Right forelimb (tissue), 1 donor: ENCODE measurements around the gene RANBP17.
"Not testable (repeated sequence)": the region's sequence is repeated elsewhere in the genome, so short reads cannot be mapped to it uniquely, and the experiment has no call there.

Experiments used
- DNase-seq: peaks from one replicate; pipeline ENCODE4 v3.0.0-alpha.2; 2018

RANBP17 gene

DNA sequence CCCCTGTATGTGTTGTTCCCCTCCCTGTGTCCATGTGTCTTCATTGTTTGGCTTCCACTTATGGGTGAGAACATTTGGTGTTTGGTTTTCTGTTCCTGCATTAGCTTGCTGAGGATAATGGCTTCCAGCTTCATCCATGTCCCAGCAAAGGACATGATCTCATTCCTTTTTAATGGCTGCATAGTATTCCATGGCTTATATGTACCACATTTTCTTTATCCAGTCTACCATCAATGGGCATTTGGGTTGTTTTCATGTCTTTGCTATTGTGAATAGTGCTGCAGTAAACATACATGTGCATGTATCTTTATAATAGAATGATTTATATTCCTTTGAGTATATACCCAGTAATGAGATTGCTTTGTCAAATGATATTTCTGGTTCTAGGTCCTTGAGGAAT is 8.6 kb downstream of the RANBP17 start:
- DNase-seq = not testable (repeated sequence)

DNA sequence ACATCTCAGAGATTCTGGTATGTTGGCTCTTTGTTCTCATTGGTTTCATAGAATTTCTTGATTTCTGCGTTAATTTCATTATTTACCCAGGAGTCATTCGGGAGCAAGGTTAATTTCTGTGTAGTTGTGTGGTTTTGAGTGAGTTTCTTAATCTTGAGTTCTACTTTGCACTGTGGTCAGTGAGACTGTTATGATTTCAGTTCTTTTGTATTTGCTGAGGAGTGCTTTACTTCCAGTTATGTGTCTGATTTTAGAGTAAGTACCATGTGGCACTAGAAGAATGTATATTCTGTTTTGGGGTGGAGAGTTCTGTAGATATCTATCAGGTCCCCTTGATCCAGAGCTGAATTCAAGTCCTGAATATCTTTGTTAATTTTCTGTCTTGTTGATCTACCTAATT is 12.2 kb downstream of the RANBP17 start:
- DNase-seq = no peak

DNA sequence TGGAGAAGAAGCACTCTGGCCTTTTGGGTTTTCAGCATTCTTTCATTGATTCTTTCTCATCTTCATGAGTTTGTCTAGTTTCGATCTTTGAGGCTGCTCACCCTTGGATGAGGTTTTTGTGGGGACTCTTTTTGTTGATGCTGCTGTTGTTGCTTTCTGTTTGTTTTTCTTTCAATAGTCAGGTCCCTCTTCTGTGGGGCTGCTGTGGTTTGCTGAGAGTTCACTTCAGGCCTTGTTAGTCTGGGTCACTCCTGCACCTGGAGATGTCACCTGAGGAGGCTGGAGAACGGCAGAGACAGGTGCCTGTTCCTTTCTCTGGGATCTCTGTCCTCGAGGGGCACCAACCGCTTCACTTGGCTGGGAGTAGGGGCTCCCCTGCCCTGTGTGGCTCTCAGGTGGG is 14.0 kb downstream of the RANBP17 start:
- DNase-seq = no peak

DNA sequence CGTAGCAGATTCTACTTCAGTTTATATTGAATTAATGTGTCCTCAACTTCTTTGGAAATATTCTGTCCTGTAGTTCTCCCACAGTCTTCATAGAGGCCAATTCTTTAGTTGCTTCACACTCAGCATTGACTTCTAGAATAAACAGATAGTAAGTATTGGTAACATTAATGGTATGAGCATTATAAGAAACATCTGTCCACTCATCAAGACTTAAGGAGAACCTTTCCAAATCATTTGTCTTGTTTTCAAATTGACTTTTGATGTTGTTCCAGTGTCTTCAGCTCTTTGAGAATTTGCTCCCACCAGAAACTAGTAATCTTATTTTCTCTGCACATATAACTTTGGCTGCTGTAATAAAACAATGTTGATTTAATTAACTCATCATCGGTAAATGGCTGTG is 18.3 kb downstream of the RANBP17 start:
- no peak for DNase-seq

DNA sequence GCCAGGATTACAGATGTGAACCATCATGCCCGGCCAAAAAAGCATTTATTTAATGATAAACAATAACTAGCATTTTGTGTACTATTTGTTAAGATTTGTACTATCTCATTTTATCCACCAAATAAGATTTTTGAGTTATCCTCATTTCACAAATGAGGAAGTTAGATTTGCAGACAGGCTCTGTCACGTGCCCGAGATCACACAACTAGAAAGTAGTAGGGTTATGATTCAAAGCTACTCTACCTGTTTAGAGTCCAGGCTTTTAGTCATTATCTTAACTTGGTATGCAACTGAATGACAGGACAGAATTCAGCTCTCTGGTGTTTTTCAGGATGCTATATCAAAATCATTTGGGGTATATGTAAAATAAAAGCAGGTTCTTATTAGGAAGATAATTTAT is 20.5 kb downstream of the RANBP17 start:
- DNase-seq = no peak

DNA sequence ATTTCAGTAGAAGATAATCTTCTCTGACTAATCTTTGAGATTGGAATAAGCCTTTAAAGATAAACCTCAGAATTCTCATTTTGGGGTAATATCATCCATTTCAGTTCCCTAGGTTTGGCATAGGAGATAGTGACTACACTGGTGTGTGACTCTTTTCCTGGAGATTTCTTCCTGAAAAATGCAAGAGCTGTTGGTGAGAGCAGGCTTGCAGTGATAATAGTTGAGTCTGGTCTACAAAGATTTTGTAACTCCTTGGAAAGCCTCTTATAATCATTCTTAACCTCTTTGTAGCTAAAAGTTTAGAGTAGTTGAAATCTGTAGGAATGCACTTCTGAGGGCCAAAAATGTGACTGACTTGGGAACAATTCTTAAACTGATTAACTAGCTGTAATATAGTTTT is 23.4 kb downstream of the RANBP17 start:
- DNase-seq = no peak

DNA sequence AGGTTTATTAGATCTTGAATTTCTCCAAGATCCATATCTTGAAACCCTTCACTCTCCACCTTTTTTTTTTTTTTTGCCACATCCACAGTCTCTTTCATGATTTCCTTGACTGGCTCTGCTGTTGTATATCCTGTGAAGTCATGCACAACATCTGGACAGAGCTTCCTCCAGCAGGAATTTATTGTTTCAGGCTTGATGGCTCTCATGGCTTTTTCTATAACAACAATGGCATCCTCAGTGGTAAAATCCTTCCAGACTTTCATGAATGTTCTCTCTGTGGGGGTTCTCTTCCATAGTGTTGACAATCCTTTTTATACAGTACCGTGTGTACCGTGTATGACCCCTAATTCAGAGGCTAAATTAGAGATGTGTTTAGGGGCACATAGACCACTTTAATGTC is 24.0 kb downstream of the RANBP17 start:
- no peak for DNase-seq

DNA sequence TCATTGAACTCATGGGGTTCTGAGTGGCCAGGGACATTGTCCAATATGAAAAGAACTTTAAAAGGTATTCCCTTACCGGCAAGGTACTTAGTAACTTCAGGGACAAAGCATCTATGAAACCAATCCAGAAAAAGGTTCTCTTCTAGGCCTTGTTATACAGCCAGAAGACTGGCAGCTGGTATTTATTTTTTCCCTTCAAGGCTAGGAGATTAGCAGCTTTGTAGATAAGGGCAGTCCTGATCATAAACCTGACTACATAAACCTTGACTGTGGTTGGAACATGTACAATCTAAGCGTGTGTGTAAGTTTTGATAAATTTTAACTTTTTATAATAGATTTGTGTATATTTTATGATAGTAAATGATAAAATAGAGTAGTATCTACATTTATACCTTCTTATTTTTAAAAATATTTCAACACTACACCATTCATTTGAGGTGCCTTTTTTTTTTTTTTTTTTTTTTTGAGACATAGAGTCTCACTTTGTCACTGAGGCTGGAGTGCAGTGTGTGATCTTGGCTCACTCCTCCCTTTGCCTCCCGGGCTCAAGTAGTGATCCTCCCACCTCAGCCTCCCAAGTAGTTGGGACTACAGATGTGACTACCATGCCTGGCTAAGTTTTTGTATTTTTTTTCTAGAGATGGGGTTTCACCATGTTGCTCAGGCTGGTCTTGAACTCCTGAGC is 24.5 kb downstream of the RANBP17 start:
- no peak for DNase-seq

DNA sequence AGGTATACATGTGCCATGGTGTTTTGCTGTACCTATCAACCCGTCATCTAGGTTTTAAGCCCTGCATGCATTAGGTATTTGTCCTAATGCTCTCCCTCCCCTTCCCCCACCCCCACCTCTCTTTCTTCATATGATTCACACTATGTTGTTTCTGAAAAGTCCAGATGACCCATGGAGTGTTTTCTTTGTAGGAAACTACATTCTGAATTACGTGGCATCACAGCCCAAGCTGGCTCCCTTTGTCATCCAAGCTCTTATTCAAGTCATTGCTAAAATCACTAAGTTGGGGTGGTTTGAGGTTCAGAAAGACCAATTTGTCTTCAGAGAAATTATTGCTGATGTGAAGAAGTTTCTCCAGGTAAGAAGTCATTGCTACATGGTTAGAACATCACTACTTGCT is 30.4 kb downstream of the RANBP17 start:
- DNase-seq = no peak

DNA sequence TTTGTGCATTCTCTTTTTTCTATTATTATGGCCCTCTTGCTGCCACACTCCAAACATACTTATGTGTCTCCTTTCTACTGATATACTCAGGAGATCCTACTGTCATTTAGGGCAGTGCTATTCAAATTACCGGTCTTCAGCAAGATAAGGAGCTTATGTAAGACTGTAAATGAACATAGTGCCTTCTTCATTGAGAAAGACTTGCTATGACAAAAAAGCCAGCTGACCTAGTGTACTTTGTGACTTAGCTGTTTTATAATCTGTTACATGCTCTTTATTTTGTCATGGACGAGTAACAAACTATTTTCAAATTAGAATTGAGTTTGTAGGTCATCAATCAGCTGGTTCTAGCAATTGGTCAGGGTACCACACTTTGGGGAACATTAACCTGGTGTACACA is 32.8 kb downstream of the RANBP17 start:
- no peak for DNase-seq

DNA sequence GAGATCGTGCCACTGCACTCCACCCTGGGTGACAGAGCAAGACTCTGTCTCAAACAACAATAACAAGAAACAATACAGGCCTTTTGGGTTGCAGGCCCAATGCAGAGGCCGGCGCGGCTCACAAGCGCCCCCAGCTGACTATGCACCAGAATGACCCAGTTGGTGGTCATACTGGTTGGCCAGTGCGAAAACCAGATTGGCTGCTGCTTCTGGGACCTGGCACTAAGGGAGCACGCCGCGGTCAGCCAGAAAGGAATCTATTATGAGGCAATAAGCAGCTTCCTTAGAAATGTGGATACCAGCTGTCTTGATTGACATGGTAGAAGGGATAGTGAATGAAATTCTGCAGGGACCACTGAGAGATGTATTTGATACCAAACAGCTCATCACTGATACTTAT is 35.0 kb downstream of the RANBP17 start:
- no peak for DNase-seq

DNA sequence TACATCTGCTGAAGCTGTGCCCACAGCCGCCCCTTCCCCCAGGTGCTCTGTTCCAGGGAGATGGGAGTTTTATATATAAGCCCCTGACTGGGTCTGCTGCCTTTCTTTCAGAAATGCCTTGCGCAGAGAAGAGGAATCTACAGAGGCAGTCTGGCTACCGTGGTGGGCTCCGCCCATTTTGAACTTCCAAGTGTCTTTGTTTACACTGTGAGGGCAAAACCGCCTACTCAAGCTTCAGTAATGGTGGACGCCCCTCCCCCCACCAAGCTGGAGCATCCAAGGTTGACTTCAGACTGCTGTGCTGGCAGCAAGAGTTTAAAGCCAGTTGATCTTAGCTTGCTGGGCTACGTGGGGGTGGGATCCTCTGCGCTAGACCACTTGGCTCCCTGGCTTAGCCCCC is 41.3 kb downstream of the RANBP17 start:
- no peak for DNase-seq

DNA sequence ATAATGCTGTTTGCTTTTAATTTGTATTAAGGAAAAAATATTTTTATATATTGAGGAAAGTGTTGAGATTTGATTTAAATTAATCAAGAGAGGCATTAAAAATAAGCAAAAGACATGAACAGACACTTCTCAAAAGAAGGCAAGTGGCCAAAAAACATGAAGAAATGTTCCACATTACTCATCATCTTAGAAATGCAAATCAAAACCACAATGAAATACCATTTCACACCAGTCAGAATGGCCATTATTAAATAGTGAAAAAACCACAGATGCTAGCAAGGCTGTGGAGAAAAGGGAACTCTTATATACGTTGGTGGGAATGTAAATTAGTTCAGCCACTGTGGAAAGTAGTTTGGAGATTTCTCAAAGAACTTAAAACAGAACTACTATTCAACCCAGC is 45.9 kb downstream of the RANBP17 start:
- no peak for DNase-seq

DNA sequence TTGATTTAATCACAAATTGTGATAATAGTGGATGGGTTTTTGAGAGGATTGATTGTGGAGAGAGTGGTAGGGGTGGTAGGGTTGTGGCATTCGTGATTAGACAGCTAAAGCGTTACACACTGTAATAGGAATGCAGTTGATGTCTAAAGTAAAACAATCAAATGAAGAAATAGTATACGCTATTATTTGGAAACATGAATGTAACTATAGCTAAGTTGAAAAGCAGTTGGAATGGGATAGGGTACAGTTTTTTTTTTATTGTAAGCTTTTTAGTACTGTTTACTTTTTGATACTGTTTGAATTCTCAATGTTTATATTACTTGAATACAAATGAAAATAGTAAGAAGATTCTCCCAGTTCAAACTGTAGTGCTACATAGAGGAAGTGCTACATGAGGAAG is 51.8 kb downstream of the RANBP17 start:
- DNase-seq = no peak

DNA sequence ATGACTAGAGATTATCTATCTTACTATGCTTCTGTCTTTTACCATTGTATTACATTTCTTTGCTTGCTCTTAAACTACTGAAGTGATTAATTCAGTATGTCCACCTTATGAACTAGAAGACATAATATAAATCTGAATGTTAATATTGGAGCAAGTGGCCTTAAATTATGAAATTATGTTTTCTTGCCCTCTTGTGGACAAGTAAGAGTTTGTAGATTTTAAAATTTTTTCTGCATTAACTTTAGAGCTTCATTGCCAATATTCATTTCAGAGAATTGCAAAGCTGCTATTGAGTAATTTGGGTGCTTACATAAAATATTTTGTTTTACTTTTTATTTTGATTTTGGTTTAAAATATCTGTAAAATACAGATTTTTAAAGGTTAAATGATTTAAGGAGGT is 55.3 kb downstream of the RANBP17 start:
- no peak for DNase-seq

DNA sequence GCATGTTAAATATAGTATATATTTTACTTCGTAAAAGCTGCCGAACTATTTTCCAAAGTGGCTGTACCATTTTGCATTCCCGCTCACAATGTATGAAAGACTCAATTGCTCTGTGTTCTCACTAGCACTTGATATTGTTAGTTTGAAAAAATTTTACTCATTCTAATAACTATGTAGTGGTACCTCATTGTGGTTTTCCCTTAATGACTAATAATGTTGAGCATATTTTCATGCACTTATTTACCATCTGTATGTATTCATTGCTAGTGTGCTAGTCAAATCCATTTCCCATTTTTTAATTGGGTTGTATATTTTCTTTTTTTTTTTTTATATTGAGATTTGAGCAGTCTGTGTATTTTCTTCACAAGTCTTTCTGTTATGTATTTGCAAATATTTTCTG is 58.4 kb downstream of the RANBP17 start:
- no peak for DNase-seq

DNA sequence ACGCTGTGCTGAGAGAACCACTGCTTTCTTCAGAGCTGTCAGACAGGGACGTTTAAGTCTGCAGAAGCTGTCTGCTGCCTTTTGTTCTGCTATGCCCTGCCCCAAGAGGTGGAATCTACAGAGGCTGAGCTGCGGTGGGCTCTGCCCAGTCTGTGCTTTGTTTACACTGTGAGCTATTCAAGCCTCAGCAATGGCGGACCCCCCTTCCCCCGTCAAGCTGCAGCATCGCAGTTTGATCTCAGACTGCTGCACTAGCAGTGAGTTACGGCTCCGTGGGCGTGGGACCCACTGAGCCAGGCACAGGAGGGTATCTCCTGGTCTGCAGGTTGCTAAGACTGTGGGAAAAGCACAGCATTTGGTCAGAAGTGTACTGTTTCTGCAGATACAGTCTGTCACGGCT is 60.5 kb downstream of the RANBP17 start:
- DNase-seq = not testable (repeated sequence)

DNA sequence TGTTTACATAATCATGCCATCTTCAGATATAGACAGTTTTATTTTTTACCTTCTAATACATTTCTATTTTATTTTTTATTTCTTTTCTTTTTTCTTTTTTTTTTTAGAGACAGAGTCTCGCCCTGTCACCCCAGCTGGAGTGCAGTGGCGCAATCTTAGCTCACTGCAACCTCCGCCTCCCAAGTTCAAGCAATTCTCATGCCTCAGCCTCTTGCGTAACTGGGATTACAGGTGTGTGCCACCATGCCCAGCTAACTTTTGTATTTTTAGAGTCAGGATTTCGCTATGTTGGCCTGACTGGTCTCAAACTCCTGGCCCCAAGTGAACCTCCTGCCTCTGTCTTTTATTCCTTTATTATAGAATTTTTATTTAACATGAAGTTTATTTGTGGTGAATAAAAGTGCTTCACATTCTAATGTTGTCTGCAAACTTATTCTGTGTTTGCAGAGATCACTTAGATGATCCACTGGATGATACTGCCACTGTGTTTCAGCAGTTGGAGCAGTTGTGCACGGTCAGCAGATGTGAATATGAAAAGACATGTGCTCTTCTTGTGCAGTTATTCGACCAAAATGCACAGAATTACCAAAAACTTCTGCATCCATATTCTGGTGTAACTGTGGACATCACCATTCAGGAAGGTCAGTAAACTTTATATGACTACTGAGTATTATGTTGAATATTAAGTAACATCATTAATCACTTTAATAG is 62.2 kb downstream of the RANBP17 start:
- DNase-seq = no peak

DNA sequence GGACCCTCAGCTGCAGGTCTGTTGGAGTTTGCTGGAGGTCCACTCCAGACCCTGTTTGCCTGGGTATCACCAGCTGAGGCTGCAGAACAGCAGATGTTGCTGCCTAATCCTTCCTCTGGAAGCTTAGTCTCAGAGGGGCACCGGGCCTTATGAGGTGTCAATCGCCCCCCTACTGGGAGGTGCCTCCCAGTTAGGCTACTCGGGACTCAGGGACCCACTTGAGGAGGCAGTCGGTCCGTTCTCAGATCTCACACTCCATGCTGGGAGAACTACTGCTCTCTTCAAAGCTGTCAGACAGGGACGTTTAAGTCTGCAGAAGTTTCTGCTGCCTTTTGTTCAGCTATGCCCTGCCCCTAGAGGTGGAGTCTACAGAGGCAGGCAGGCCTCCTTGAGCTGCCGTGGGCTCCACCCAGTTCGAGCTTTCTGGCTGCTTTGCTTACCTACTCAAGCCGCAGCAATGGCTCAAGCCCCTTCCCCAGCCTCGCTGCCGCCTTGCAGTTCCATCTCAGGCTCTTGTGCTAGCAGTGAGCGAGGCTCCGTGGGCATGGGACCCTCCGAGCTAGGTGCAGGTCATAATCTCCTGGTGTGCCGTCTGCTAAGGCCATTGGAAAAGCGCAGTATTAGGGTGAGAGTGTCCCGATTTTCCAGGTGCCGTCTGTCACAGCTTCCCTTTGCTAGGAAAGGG is 73.9 kb downstream of the RANBP17 start:
- DNase-seq = not testable (repeated sequence)

DNA sequence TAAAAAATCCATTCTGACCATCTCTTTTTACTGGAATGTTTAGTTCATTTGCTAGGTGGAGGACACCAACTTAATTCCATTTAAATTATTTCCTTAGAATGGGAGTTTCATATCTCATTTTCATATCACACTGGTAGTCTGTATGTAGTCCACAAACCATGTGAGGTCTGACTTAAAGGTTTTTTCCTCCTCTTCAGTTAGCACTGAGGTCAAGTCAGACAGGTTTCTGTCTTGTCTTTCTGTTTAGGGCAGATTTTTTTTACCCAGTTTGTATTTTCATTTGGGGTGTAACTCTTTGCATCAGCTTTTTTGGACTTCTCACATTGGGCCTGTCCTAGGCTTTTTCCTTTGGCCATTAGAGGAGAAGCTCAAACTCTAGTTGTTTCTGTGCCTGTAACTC is 75.3 kb downstream of the RANBP17 start:
- no peak for DNase-seq

DNA sequence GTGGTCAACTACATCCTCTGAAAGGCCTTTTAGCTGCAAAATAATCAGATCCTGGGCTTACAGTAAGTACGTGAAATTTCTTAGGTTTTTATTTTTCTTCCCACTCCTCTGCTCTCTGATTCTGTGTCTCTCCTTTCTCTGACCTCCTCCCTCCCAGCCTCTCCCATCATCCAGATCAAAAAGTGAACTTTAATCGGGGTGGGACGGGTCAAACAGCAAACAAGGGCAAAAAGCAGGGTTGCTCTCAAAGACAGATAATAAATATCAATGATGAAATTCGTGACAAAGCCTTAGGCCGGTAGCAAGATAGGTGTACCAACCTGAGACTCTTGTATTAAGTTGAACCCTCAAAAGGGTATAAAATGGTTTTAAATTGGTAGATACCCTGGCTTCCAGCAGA is 76.1 kb downstream of the RANBP17 start:
- DNase-seq = no peak

DNA sequence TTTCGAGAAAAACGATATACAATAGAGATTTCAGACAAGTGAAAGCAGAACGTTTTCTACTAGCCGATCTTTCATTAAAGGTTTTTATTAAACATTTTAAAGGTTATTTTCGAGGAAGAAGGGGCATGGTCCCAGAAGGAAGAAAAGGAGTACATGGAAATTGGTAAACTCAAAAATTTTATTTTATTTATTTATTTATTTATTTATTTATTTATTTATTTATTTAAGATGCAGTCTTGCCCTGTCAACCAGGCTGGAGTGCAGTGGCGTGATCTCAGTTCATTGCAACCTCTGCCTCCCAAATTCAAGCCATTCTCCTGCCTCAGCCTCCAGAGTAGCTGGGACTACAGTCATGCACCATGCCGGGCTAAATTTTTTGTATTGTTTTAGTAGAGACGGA is 77.4 kb downstream of the RANBP17 start:
- no peak for DNase-seq

DNA sequence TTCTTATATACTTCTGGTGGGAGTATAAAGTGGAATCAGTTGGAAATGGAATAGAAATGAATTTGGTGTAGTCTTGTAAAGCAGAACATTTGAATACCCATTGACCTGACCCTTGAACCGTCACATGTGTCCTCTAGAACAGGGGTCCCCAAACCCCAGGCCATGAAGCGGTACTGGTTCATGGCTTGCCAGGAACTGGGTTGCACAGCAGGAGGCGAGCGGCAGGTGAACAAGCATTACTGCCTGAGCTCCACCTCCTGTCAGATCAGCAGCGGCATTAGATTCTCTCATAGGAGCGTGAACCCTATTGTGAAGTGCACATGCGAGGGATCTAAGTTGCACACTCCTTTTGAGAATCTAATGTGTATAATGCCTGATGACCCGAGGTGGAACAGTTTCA is 80.0 kb downstream of the RANBP17 start:
- DNase-seq = no peak

DNA sequence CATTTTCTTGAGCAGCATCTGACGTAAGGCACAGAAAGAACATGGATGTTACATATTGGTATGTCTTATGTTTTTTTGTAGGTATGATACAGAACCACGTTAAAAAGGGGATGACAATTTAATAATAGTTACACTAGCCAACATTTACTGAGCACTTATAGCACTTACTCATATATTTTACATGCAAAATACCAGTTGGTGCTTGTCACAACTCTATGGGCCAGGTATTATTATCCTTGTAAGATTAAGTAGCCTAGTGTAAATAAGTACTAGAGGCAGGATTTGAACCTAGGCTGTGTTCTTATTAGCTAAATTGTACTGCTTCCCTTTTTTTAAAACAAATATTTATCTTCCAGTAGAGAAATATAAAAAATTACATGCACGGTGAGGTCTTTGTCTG is 83.5 kb downstream of the RANBP17 start:
- no peak for DNase-seq
